H9 (cell line): Measurements from ENCODE around the gene PDE2A. TPM values are rescaled to one million over a fixed set of nuclear protein-coding genes. Genes with fewer than 3 reads are reported as not detected.

Source experiments
- DNase-seq: peaks from one replicate; pipeline ENCODE4 v3.0.0-alpha.2; 2017
- H2AFZ ChIP-seq: one replicate; pipeline ENCODE4 v1.6.1; 2013; ENCODE audit warnings: mild to moderate bottlenecking, low read length, control low read depth, moderate library complexity
- H2AK5ac ChIP-seq: 2 replicates; pipeline ENCODE4 v1.6.1; 2013; ENCODE audit warnings: low read length, control low read depth, mixed read lengths; ENCODE audit not compliant: insufficient read length
- H2BK120ac ChIP-seq: one replicate; pipeline ENCODE4 v1.6.1; 2013; ENCODE audit warnings: low read depth, mild to moderate bottlenecking, low read length, control low read depth, inconsistent platforms; ENCODE audit not compliant: poor library complexity, severe bottlenecking
- H2BK12ac ChIP-seq: 2 replicates; pipeline ENCODE4 v1.6.1; 2013; ENCODE audit warnings: low read length, control low read depth, mixed read lengths, low read depth; ENCODE audit not compliant: insufficient read length
- H2BK15ac ChIP-seq: 2 replicates; pipeline ENCODE4 v1.6.1; 2013; ENCODE audit warnings: low read depth, low read length, control low read depth
- H2BK20ac ChIP-seq: one replicate; pipeline ENCODE4 v1.6.1; 2013; ENCODE audit warnings: low read depth, mild to moderate bottlenecking, low read length, control low read depth, inconsistent platforms; ENCODE audit not compliant: poor library complexity, severe bottlenecking
- H2BK5ac ChIP-seq: 2 replicates; pipeline ENCODE4 v1.6.1; 2013; ENCODE audit warnings: low read length, control low read depth, mixed read lengths; ENCODE audit not compliant: insufficient read length
- H3K14ac ChIP-seq: 2 replicates; pipeline ENCODE4 v1.6.1; 2013; ENCODE audit warnings: low read length, control low read depth; ENCODE audit not compliant: insufficient read depth
- H3K18ac ChIP-seq: 2 replicates; pipeline ENCODE4 v1.6.1; 2013; ENCODE audit warnings: low read depth, mild to moderate bottlenecking, mixed read lengths, low read length, control low read depth; ENCODE audit not compliant: insufficient read length
- H3K23ac ChIP-seq: 2 replicates; pipeline ENCODE4 v1.6.1; 2013; ENCODE audit warnings: low read length, control low read depth, mixed read lengths, low read depth; ENCODE audit not compliant: insufficient read length
- H3K23me2 ChIP-seq: 2 replicates; pipeline ENCODE4 v1.6.1; 2013; ENCODE audit warnings: low read depth, mild to moderate bottlenecking, mixed read lengths, low read length, control low read depth; ENCODE audit not compliant: insufficient read length, poor library complexity, severe bottlenecking
- H3K27ac ChIP-seq: 2 replicates; pipeline ENCODE4 v1.5.1; 2013; ENCODE audit warnings: low read length, control low read depth, mixed read lengths, low read depth; ENCODE audit not compliant: insufficient read length
- H3K27me3 ChIP-seq: 2 replicates; pipeline ENCODE4 v1.6.1; 2013; ENCODE audit warnings: low read length, control low read depth, inconsistent platforms; ENCODE audit not compliant: insufficient read depth
- H3K4ac ChIP-seq: 2 replicates; pipeline ENCODE4 v1.6.1; 2013; ENCODE audit warnings: low read depth, mild to moderate bottlenecking, control low read depth, inconsistent platforms, low read length, moderate library complexity
- H3K4me1 ChIP-seq: 2 replicates; pipeline ENCODE4 v1.6.1; 2013; ENCODE audit warnings: low read length, control low read depth, inconsistent platforms; ENCODE audit not compliant: insufficient read depth
- H3K4me2 ChIP-seq: 2 replicates; pipeline ENCODE4 v1.6.1; 2013; ENCODE audit warnings: low read length, control low read depth, mixed read lengths; ENCODE audit not compliant: insufficient read length, insufficient read depth
- H3K56ac ChIP-seq: 2 replicates; pipeline ENCODE4 v1.6.1; 2013; ENCODE audit warnings: low read depth, mild to moderate bottlenecking, mixed read lengths, low read length, control low read depth; ENCODE audit not compliant: insufficient read length
- H3K79me1 ChIP-seq: 2 replicates; pipeline ENCODE4 v1.6.1; 2013; ENCODE audit warnings: low read depth, mild to moderate bottlenecking, moderate library complexity, low read length, control low read depth, inconsistent platforms; ENCODE audit not compliant: insufficient read depth, poor library complexity, severe bottlenecking
- H3K79me2 ChIP-seq: 2 replicates; pipeline ENCODE4 v1.6.1; 2013; ENCODE audit warnings: low read length, control low read depth, inconsistent platforms; ENCODE audit not compliant: insufficient read depth
- H3K9ac ChIP-seq: 2 replicates; pipeline ENCODE4 v1.6.1; 2013; ENCODE audit warnings: low read length, control low read depth, mixed read lengths; ENCODE audit not compliant: insufficient read length; ENCODE audit errors: extremely low read depth
- H3K9me3 ChIP-seq: one replicate; pipeline ENCODE4 v1.6.1; 2013; ENCODE audit warnings: low read depth, low read length, inconsistent platforms; ENCODE audit not compliant: control insufficient read depth
- H3T11ph ChIP-seq: one replicate; pipeline ENCODE4 v1.6.1; 2013; ENCODE audit warnings: mild to moderate bottlenecking, low read length, control low read depth, inconsistent platforms
- H4K20me1 ChIP-seq: one replicate; pipeline ENCODE4 v1.6.1; 2013; ENCODE audit not compliant: control insufficient read depth, insufficient read length, insufficient read depth
- H4K5ac ChIP-seq: 2 replicates; pipeline ENCODE4 v1.6.1; 2013; ENCODE audit warnings: low read depth, mild to moderate bottlenecking, mixed read lengths, low read length, control low read depth; ENCODE audit not compliant: insufficient read length
- H4K8ac ChIP-seq: replicated peaks from 2 replicates; pipeline ENCODE4 v1.6.1; 2013; ENCODE audit warnings: low read length, control low read depth, mixed read lengths, low read depth; ENCODE audit not compliant: insufficient read length
- H4K91ac ChIP-seq: 2 replicates; pipeline ENCODE4 v1.6.1; 2013; ENCODE audit warnings: low read depth, mild to moderate bottlenecking, moderate library complexity, mixed read lengths, low read length, control low read depth; ENCODE audit not compliant: insufficient read length
- H3K27ac Mint-ChIP-seq, 3 experiments: 2 replicates in 2 of 3; 3 replicates in 1 of 3; pipeline ENCODE4 v1.8.0; 2020 to 2021; ENCODE audit warnings: mixed read lengths in 3 of 3, mild to moderate bottlenecking in 1 of 3, moderate library complexity in 1 of 3
- H3K27me3 Mint-ChIP-seq: 2 replicates; pipeline ENCODE4 v1.8.0; 2021; ENCODE audit warnings: low read depth, mild to moderate bottlenecking, moderate library complexity, mixed read lengths
- H3K36me3 Mint-ChIP-seq, 3 experiments: 2 replicates in 2 of 3; 3 replicates in 1 of 3; pipeline ENCODE4 v1.8.0; 2020 to 2021; ENCODE audit warnings: low read depth in 3 of 3, mixed read lengths in 3 of 3; ENCODE audit not compliant: insufficient read depth in 1 of 3
- H3K4me1 Mint-ChIP-seq, 2 experiments: 2 replicates each; pipeline ENCODE4 v1.8.0; 2020; ENCODE audit warnings: mixed read lengths in 2 of 2
- H3K4me3 Mint-ChIP-seq, 2 experiments: 2 replicates in 1 of 2; 3 replicates in 1 of 2; pipeline ENCODE4 v1.8.0; 2020 to 2021; ENCODE audit warnings: mild to moderate bottlenecking in 2 of 2, mixed read lengths in 2 of 2, moderate library complexity in 1 of 2
- H3K9me3 Mint-ChIP-seq, 2 experiments: 2 replicates in 1 of 2; 3 replicates in 1 of 2; pipeline ENCODE4 v1.8.0; 2020; ENCODE audit warnings: mild to moderate bottlenecking in 2 of 2, mixed read lengths in 2 of 2, moderate library complexity in 1 of 2
- CTCF ChIP-seq: fragments of 200-600 bp; sonication (generic); conservative IDR thresholded peaks from 3 replicates; pipeline ENCODE4 v1.8.0; 2021; ENCODE audit warnings: antibody characterized with exemption, mild to moderate bottlenecking
- WGBS: extraction: QIAGEN DNeasy Blood & Tissue Kit; methylation state at CpG from one replicate; pipeline ENCODE4 v1.1.7; 2013; ENCODE audit warnings: missing lambda C conversion rate, low lambda C conversion rate, mixed read lengths; ENCODE audit not compliant: insufficient read length; ENCODE audit errors: extremely low coverage; 5-methylcytosine and 5-hydroxymethylcytosine counted together
- total RNA-seq: library from RNA; stranded (reverse); gene quantifications from 2 replicates; pipeline ENCODE4 v1.2.1, GENCODE V29; 2021

The PDE2A gene
- total RNA-seq, 1 experiment from 2014 or later: 3.4 TPM

- H2BK5ac ChIP-seq: no peak overlapping the region
- Mint-ChIP-seq H3K4me3 (no peak overlapping the region), H3K27me3 (peaks cover 8% of the 10 kb centered on the region), H3K4me1 (peaks cover 6 to 7% of the 10 kb centered on the region in 2 experiments), H3K27ac (no peak overlapping the region), H3K9me3 (peaks cover 0 to 4% of the 10 kb centered on the region in 2 experiments; a peak in 1 of 5 replicates), H3K36me3 (no peaks in the 10 kb centered on the region)
- H4K91ac ChIP-seq: no peak overlapping the region
- H3K79me1 ChIP-seq: no peaks in the 10 kb centered on the region
- H3K4me2 ChIP-seq: no peak overlapping the region
- H3K79me2 ChIP-seq: no peaks in the 10 kb centered on the region
- no peak overlapping the region for H2AK5ac ChIP-seq
- no peak overlapping the region for H3K14ac ChIP-seq
- TF ChIP-seq CTCF: peak; percentile 76
- H3K27me3 ChIP-seq: no peaks in the 10 kb centered on the region
- no peak overlapping the region for H3K56ac ChIP-seq
- no CpG with 5 or more reads among the region's 3 CpGs for WGBS
- no peak overlapping the region for H3K23ac ChIP-seq
- H2BK20ac ChIP-seq: no peak overlapping the region
- H4K5ac ChIP-seq: no peak overlapping the region
- H4K8ac ChIP-seq: no peak overlapping the region
- no peak overlapping the region for H3K18ac ChIP-seq
- no peaks in the 10 kb centered on the region for H3K23me2 ChIP-seq
- no peak overlapping the region for H2AFZ ChIP-seq
- H4K20me1 ChIP-seq: no peaks in the 10 kb centered on the region
- no peak overlapping the region for H3T11ph ChIP-seq
- no peaks in the 10 kb centered on the region for H3K9me3 ChIP-seq
- H2BK12ac ChIP-seq: no peak overlapping the region
- no peak overlapping the region for H3K27ac ChIP-seq
- no peak overlapping the region for H2BK15ac ChIP-seq
- peak; percentile 66 for DNase-seq
- H3K4ac ChIP-seq: no peak overlapping the region
- H3K9ac ChIP-seq: no peak overlapping the region
- H2BK120ac ChIP-seq: no peak overlapping the region
- no peaks in the 10 kb centered on the region for H3K4me1 ChIP-seq
These were observed 120.5 kb downstream of the PDE2A start for GRCh38 chr11:72553706-72554105.
